PFSK-1 (cell line): ENCODE measurements around the gene NDST4.

Source experiments
- FOXP2 ChIP-seq: optimal IDR thresholded peaks from 2 replicates; pipeline ENCODE3; 2011; ENCODE audit warnings: borderline replicate concordance, control low read depth, inconsistent platforms; ENCODE audit not compliant: insufficient read depth; ENCODE audit errors: extremely low read length, extremely low read depth
- POLR2AphosphoS5 ChIP-seq: IDR thresholded peaks from 2 replicates; pipeline ENCODE4 v1.6.1; 2012; ENCODE audit warnings: low read depth, mild to moderate bottlenecking, control low read depth, low read length, moderate library complexity
- REST ChIP-seq, 2 experiments: IDR thresholded peaks; 2 replicates each; pipeline versions ENCODE4 v1.6.1 to v1.8.0; 2011 to 2012; ENCODE audit warnings: low read depth in 2 of 2, low read length in 2 of 2, control low read depth in 1 of 2, inconsistent platforms in 1 of 2, mild to moderate bottlenecking in 1 of 2, moderate library complexity in 1 of 2; ENCODE audit not compliant: insufficient read depth in 1 of 2
- SIN3A ChIP-seq: IDR thresholded peaks from 2 replicates; pipeline ENCODE4 v1.6.1; 2012; ENCODE audit warnings: mild to moderate bottlenecking, low read length, moderate library complexity, borderline replicate concordance; ENCODE audit not compliant: insufficient read depth
- TAF1 ChIP-seq: IDR thresholded peaks from 2 replicates; pipeline ENCODE4 v1.6.1; 2012; ENCODE audit warnings: low read length, control low read depth, borderline replicate concordance; ENCODE audit not compliant: insufficient read depth

Gene NDST4

GRCh38 chr4:114870987-114871386 is 242.4 kb downstream of the NDST4 start:
- no peak for TF ChIP-seq POLR2AphosphoS5
- no peak for TF ChIP-seq TAF1
- TF ChIP-seq REST (IDR thresholded peaks at IDR 0.05; ENCODE audit: insufficient read depth in 1 of 2, low read depth in 2 of 2, low read length in 2 of 2), result no peak
- TF ChIP-seq FOXP2, result no peak
- no peak for TF ChIP-seq SIN3A

- TF ChIP-seq TAF1, result no peak
Measured at GRCh38 chr4:114866901-114867670, 246.3 kb downstream of the NDST4 start.

- TF ChIP-seq REST (IDR thresholded peaks at IDR 0.05; ENCODE audit: insufficient read depth in 1 of 2, low read depth in 2 of 2, low read length in 2 of 2) (no peak), FOXP2 (no peak), SIN3A (no peak), TAF1 (no peak), POLR2AphosphoS5 (no peak)
Measured at GRCh38 chr4:114864060-114864459, 249.4 kb downstream of the NDST4 start.

GRCh38 chr4:114860786-114861185 is 252.6 kb downstream of the NDST4 start:
- TF ChIP-seq REST (IDR thresholded peaks at IDR 0.05; ENCODE audit: insufficient read depth in 1 of 2, low read depth in 2 of 2, low read length in 2 of 2) (no peak), TAF1 (no peak), FOXP2 (no peak), SIN3A (no peak), POLR2AphosphoS5 (no peak)

GRCh38 chr4:114857831-114858230 is 255.6 kb downstream of the NDST4 start:
- TF ChIP-seq FOXP2 (no peak), TAF1 (no peak), REST (IDR thresholded peaks at IDR 0.05; ENCODE audit: insufficient read depth in 1 of 2, low read depth in 2 of 2, low read length in 2 of 2) (no peak), POLR2AphosphoS5 (no peak), SIN3A (no peak)
